Suprapubic skin (tissue), 4 donors: Measurements from ENCODE around the gene LCA5. TPM values are rescaled to one million over a fixed set of nuclear protein-coding genes. Genes with fewer than 3 reads are reported as not detected.
"Not testable (repeated sequence)": the region's sequence is repeated elsewhere in the genome, so short reads cannot be mapped to it uniquely, and the experiment has no call there.

Experiments
- DNase-seq, 2 donors: peaks; one replicate each; pipeline ENCODE4 v3.0.0-alpha.2; 2019; ENCODE audit warnings: low spot score in 2 of 2
- H3K27ac ChIP-seq: fragments of 200-600 bp; sonication (generic); one replicate; pipeline ENCODE4 v1.5.1; 2019
- H3K27me3 ChIP-seq: fragments of 200-600 bp; sonication (generic); one replicate; pipeline ENCODE4 v1.5.1; 2019
- H3K36me3 ChIP-seq: fragments of 200-600 bp; sonication (generic); one replicate; pipeline ENCODE4 v1.5.1; 2019
- H3K4me1 ChIP-seq: fragments of 200-600 bp; sonication (generic); one replicate; pipeline ENCODE4 v1.5.1; 2019
- H3K4me3 ChIP-seq: fragments of 200-600 bp; sonication (generic); one replicate; pipeline ENCODE4 v1.5.1; 2019; ENCODE audit warnings: mild to moderate bottlenecking
- H3K9me3 ChIP-seq: fragments of 200-600 bp; sonication (generic); one replicate; pipeline ENCODE4 v1.5.1; 2019
- EP300 ChIP-seq: sonication (generic); formaldehyde crosslinking; IDR thresholded peaks from one replicate; pipeline ENCODE4 v1.6.1; 2017; ENCODE audit warnings: antibody characterized with exemption
- POLR2A ChIP-seq, 2 donors: fragments of 450-650 bp; IDR thresholded peaks; one replicate each; pipeline ENCODE4 v1.6.1; 2017; ENCODE audit warnings: antibody characterized with exemption in 2 of 2, mild to moderate bottlenecking in 2 of 2, moderate library complexity in 2 of 2
- POLR2AphosphoS5 ChIP-seq, 3 donors: sonication (generic); formaldehyde crosslinking; IDR thresholded peaks; one replicate each; pipeline ENCODE4 v1.6.1; 2017; ENCODE audit warnings: antibody characterized with exemption in 3 of 3
- WGBS: methylation state at CpG from one replicate; pipeline ENCODE4 v1.1.5; 2018; 5-methylcytosine and 5-hydroxymethylcytosine counted together
- total RNA-seq, 4 donors: library from RNA; depleted of rRNA; stranded (reverse); fragments of >200 nt; gene quantifications; one replicate each; pipeline ENCODE4 v1.1.0, GENCODE V29; 2016
- TF ChIP-seq, protein P1 (sequence below), 2 donors: fragments of 200-600 bp in 1 of 2; fragments of 450-650 bp in 1 of 2; sonication (generic) in 1 of 2; IDR thresholded peaks; one replicate each; pipeline ENCODE4 v1.5.1; 2016 to 2019; ENCODE audit warnings: antibody characterized with exemption in 2 of 2, mild to moderate bottlenecking in 1 of 2, moderate library complexity in 1 of 2

The LCA5 gene
- total RNA-seq, 4 donors from 2014 or later = 0.95 to 2.6 (median 1.5) TPM

GRCh38 chr6:79461205-79461604, 76.0 kb downstream of the LCA5 start:
- Histone ChIP-seq H3K4me1 (peaks cover 2% of the 10 kb centered on the region), H3K27ac (peak overlapping the region; percentile 7), H3K9me3 (no peaks in the 10 kb centered on the region), H3K4me3 (no peak overlapping the region), H3K36me3 (no peaks in the 10 kb centered on the region), H3K27me3 (no peaks in the 10 kb centered on the region)
- peak in 1 of 3 donors; percentile 8 for TF ChIP-seq POLR2AphosphoS5 (IDR thresholded peaks at IDR 0.05)
- no peak for TF ChIP-seq EP300
- TF ChIP-seq, protein P1, sequence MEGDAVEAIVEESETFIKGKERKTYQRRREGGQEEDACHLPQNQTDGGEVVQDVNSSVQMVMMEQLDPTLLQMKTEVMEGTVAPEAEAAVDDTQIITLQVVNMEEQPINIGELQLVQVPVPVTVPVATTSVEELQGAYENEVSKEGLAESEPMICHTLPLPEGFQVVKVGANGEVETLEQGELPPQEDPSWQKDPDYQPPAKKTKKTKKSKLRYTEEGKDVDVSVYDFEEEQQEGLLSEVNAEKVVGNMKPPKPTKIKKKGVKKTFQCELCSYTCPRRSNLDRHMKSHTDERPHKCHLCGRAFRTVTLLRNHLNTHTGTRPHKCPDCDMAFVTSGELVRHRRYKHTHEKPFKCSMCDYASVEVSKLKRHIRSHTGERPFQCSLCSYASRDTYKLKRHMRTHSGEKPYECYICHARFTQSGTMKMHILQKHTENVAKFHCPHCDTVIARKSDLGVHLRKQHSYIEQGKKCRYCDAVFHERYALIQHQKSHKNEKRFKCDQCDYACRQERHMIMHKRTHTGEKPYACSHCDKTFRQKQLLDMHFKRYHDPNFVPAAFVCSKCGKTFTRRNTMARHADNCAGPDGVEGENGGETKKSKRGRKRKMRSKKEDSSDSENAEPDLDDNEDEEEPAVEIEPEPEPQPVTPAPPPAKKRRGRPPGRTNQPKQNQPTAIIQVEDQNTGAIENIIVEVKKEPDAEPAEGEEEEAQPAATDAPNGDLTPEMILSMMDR (IDR thresholded peaks at IDR 0.05) = no peak
- TF ChIP-seq POLR2A (IDR thresholded peaks at IDR 0.05) = no peak
- WGBS = 74% methylated on average over 3 of the region's 3 CpGs
- no peak for DNase-seq

DNA sequence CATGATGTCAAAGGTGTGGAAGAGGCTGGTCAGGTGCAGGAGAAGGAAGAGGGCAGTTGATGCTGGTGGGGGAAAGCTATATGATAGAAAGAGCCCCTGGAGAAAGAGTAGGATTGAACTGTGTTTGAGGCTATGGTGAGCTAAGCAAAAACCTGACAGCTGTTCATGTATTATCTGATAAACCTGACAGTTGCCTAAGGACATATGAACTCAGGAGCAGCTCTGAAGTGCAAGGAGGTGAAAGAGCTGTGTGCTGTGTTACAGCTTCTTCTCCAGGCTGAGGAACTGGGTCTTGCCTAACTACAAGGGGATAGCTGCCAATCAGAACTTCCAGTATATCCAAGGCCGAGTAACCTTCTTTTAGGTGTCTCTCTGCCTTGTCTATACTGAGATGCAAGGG, 81.8 kb downstream of the LCA5 start:
- no peak for DNase-seq
- H3K27ac ChIP-seq = no peak overlapping the region
- 53% methylated on average over 1 of the region's 1 CpG for WGBS
- H3K36me3 ChIP-seq = no peaks in the 10 kb centered on the region
- H3K4me3 ChIP-seq = no peak overlapping the region
- TF ChIP-seq EP300 = no peak
- TF ChIP-seq, protein P1 (IDR thresholded peaks at IDR 0.05) = no peak
- no peak for TF ChIP-seq POLR2A (IDR thresholded peaks at IDR 0.05)
- TF ChIP-seq POLR2AphosphoS5 (IDR thresholded peaks at IDR 0.05) = no peak
- H3K9me3 ChIP-seq = no peaks in the 10 kb centered on the region
- H3K4me1 ChIP-seq = peaks cover 16% of the 10 kb centered on the region
- H3K27me3 ChIP-seq = no peaks in the 10 kb centered on the region

DNA sequence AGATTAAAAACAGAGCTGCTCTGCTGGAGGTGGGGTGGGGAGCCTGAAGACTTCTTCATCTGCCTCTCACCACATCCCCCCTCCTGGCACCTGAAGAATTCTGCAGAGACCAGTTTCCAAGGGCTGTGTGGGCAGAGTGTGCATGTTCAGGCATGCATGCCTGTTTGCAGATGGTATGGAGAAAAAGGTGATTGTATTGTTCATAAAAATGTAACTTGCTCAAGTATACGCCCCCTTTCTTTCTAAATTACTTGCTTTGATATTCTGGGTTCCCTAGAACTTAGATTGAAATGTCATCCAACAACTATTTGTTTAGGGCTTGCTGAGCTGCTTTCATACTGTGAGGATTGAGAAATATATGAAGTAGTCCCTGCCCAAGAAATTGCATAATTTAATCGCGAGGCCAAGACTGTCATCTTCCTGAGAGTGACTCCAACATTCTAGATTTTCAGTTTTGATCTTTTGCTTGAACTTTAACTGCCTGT, 83.6 kb downstream of the LCA5 start:
- Histone ChIP-seq H3K4me1 (peaks cover 16% of the 10 kb centered on the region), H3K36me3 (no peaks in the 10 kb centered on the region), H3K4me3 (no peak overlapping the region), H3K27ac (peak overlapping the region; percentile 27), H3K27me3 (no peaks in the 10 kb centered on the region), H3K9me3 (no peaks in the 10 kb centered on the region)
- peak in 1 of 3 donors; percentile 67 for TF ChIP-seq POLR2AphosphoS5 (IDR thresholded peaks at IDR 0.05)
- TF ChIP-seq POLR2A (IDR thresholded peaks at IDR 0.05) = no peak
- no peak for DNase-seq
- WGBS = 32% methylated on average over 3 of the region's 3 CpGs

DNA sequence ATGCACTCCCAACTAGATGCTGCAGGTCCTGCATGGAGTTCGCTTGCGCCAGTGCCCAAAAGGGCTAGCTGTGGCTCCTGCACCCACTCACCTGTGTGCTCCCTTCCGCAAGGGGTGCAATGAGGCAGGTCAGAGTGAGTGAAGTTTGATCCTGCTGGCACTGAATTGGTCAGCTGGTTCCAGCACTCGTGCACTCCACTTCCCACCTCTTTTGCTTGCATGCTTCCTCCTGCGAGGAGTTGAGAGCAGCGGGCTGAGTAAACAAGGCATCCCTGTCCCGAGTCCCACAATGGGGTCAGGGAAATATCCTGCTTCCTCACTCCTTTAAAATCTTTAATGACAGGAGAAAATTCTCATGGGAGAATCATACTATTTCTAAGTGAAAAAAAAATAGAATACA, 86.2 kb downstream of the LCA5 start:
- Histone ChIP-seq H3K36me3 (no peaks in the 10 kb centered on the region), H3K4me1 (peaks cover 16% of the 10 kb centered on the region), H3K9me3 (no peaks in the 10 kb centered on the region), H3K27me3 (no peaks in the 10 kb centered on the region), H3K4me3 (no peak overlapping the region), H3K27ac (no peak overlapping the region)
- WGBS = 60% methylated on average over 7 of the region's 7 CpGs
- TF ChIP-seq POLR2AphosphoS5 (IDR thresholded peaks at IDR 0.05) = no peak
- no peak for TF ChIP-seq POLR2A (IDR thresholded peaks at IDR 0.05)
- TF ChIP-seq EP300 = no peak
- TF ChIP-seq, protein P1 (IDR thresholded peaks at IDR 0.05) = no peak
- DNase-seq = no peak

DNA sequence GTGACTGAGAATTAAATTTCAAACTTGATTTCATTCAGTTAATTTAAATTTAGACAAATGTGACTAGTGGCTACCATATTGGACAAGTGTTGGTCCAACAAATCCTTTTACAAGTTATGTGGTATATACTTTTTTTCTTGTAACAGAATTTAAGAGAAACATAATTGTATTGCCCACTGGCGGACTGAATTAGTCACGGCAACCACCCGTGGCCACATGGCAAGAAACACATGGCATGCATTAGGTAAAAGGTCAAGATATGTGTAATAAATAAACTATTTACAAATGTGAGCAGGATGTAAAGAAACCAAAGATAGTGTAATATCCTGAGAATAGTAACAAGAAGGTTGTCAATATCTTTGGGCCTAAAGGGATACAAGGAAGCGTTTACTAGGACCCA, 91.2 kb downstream of the LCA5 start:
- Histone ChIP-seq H3K36me3 (no peaks in the 10 kb centered on the region), H3K4me1 (no peaks in the 10 kb centered on the region), H3K4me3 (no peak overlapping the region), H3K27me3 (no peaks in the 10 kb centered on the region), H3K9me3 (no peaks in the 10 kb centered on the region), H3K27ac (no peak overlapping the region)
- 87% methylated on average over 4 of the region's 4 CpGs for WGBS
- no peak for DNase-seq
- TF ChIP-seq, protein P1 (IDR thresholded peaks at IDR 0.05) = no peak
- TF ChIP-seq EP300 (no peak), POLR2A (IDR thresholded peaks at IDR 0.05) (no peak), POLR2AphosphoS5 (IDR thresholded peaks at IDR 0.05) (no peak)

GRCh38 chr6:79443876-79444275, 93.4 kb downstream of the LCA5 start:
- H3K27ac ChIP-seq, H3K4me3 ChIP-seq, DNase-seq, H3K4me1 ChIP-seq, H3K36me3 ChIP-seq, H3K9me3 ChIP-seq, H3K27me3 ChIP-seq: not testable (repeated sequence)
- WGBS = 80% methylated on average over 3 of the region's 3 CpGs
